Hematopoietic multipotent progenitor cell treated with erythropoietin and hydrocortisone succinate and interleukin-3 and kit ligand, for 8 days (in vitro differentiated cells): ENCODE measurements around the gene UHRF1.
"Not testable (repeated sequence)": the region's sequence is repeated elsewhere in the genome, so short reads cannot be mapped to it uniquely, and the experiment has no call there.

Experiments
- DNase-seq: peaks from one replicate; pipeline ENCODE4 v3.0.0-alpha.2; 2015

Gene UHRF1

GRCh38 chr19:4909156-4909896 is at the start of gene UHRF1:
Gene UHRF1 (plus strand): TSS chr19:4909501. CDS start chr19:4910886, 1,385 bp downstream.
- peak; percentile 74 for DNase-seq

DNA sequence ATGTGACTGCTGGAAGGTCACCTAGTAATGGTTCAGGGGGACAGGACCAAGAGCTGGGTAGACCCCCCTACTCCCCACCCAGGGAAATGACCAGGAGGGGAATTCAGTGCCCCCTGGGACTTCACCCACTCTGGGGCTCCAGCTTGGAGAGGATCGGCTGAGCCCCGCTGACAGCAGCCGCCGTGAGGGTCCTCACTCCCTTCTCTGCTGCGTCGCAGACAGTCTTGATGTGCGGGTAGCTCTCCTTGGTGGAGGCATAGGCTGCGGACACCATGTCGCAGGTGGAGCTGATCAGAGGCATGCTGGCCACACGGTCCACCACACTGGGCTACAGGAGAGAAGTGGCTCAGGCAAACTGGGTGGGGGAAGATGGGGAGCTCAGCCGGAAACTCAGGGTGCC is 49.6 kb upstream of the UHRF1 start:
- no peak for DNase-seq

DNA sequence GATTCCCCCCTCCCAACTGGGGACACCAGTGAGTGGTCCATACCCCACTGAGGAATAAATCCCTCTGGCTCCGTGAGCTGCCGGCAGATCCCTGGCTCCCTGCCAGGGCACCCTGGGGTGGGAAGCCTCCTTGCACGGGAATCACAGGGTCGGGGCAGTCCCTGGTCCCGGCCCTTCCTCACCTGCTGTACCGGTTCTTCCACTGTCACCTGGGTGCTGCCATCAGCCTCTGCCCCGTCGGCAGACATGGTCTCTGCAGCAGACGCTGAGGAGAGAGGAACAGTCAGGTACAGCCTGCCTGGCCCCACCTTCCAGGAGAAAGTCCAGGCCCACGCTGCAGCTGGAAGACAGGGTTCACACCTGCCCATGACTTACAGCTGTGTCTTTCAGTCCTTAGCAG is 48.2 kb upstream of the UHRF1 start:
- no peak for DNase-seq

DNA sequence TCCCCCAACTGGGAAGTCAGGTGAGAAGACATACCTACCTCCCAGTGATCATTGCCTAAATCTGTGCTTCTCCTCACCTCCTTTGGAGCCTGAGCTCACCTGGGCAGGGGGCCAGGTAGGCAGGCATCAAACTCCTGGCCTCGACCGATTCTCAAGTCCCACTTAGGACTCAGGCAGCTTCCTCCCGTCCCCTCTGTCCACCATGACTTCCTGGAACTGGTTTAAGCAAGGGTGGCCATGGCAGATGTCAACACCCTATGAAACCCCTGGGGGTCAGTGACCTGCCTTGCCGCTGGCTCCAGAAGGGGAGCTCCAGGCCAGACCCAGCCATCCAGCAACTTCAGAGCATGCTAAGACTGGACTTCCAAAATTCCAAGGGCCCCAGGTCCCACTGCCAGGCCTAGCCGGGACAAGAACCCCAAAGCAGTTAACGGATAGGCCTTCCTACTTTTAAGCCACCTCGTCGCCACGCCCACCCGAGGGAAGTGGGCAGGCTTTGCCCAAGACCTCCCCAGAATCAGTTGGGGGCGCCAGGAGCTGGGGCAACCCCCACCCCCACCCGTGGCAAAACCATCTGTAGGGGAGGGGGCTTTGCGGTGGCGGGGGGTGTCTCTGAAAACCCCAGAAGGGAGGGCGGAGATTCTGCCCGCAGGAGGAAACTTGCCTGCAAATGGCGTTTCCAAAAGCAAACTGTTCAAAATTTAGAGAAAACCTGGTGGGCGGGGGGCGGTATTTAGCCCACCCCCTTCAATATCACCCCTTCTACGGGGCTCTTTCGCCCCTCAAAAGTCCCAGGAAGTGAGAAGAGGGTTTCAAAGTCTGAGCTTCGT is 42.5 kb upstream of the UHRF1 start:
- peak; percentile 62 for DNase-seq

DNA sequence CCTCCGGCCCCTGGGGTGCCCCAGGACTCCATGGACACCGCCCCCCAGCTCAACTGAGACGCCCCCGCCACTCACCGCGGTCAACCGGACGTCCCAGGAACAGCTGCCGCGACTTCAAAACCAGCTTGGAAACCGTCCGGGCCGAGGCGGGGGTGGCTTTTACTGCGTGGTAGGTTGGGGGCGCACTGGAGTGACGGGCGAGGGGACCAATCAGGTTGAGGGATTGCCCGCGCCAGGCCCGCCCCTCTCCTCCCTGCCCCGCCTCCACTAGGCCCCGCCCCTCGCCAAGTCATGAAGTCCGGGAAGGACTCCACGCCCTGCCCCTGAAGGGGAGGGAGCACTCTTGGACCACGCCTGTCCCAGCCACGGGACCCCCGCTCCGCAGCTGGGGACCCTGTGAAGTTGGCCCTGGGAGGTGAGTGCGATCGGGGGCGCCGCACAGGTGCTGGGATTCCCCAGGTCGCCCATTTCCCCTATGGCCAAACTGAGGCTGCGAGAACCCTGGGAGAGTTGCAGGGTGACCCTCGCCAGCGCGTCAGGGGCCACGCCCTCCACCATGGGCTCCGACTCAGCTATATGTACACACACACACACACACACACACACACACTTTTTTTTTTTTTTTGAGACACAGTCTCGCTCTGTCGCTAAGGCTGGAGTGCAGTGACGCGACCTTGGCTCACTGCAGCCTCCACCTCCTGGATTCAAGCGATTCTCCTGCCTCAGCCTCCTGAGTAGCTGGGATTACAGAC is 41.6 kb upstream of the UHRF1 start, which contains the start of gene PLIN3:
PLIN3 (minus strand) TSS at position 134 of the 752 bp plus-strand sequence. CDS start 6,273 bp downstream, outside the sequence.
- peak; percentile 90 for DNase-seq

- DNase-seq = no peak
These were observed 40.9 kb upstream of the UHRF1 start for GRCh38 chr19:4868286-4868834.

DNA sequence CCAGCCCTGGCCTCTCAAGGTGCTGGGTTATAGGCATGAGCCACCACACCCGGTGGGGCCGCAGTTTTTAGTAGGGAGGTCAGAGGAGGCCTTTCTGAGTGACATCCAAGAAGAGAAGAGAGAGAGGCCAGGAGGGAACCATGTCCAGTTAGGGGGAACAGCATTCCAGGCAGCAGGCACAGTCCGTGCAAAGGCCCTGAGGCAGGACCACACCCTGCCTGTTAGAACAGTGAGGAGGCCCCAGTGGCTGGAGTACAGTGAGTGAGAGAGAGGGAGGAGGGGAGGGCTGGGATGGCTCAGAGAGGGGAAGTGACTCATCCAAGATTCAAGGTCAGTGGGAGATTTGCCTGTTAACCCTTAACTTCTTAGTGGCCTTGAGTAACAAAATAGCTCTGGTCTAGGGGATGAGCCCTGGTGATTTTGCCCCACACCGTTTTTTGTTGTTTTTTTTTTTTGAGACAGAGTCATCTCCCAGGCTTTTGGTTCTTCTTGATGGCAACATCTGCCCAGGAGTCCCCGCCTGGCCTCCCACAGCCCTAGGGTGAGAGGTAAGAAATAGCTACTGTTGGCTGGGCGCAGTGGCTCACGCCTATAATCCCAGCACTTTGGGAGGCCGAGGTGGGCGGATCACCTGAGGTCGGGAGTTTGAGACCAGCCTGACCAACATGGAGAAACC is 39.1 kb upstream of the UHRF1 start:
- peak; percentile 84 for DNase-seq

DNA sequence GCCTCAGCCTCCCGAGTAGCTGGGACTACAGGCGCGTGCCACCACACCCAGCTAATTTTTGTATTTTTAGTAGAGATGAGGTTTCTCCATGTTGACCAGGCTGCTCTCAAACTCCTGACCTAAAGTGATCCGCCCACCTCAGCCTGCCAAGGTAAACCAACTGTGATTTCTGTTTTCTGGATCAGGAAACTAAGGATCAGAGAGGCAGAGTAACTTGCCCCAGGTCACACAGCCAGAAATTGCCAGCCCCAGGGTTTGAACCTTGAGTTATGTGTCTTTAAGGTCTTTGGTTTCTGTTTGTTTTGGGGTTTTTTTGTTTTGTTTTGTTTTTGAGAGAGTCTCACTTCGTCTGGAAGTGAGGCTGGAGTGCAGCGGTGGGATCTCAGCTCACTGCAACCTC is 37.6 kb upstream of the UHRF1 start:
- no peak for DNase-seq

DNA sequence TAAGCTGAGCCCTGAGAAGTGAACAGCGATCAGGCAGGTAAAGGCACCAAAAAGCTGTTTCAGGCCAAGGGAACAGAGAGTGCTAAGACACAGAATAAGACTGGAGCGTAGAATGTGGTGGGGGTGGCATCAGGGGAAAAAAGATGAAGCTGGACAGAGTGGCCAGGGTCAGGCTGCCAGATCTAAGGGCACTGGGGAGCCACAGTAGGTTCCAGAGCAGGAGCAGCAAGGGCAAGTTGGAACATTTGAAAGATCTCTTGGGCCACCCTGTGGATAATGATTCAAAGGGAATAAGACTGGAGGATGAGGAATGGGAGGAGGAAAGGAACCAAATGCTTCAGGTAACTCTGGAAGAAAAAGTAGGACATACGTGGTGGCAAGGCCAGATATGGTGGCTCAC is 35.4 kb upstream of the UHRF1 start:
- no peak for DNase-seq

DNA sequence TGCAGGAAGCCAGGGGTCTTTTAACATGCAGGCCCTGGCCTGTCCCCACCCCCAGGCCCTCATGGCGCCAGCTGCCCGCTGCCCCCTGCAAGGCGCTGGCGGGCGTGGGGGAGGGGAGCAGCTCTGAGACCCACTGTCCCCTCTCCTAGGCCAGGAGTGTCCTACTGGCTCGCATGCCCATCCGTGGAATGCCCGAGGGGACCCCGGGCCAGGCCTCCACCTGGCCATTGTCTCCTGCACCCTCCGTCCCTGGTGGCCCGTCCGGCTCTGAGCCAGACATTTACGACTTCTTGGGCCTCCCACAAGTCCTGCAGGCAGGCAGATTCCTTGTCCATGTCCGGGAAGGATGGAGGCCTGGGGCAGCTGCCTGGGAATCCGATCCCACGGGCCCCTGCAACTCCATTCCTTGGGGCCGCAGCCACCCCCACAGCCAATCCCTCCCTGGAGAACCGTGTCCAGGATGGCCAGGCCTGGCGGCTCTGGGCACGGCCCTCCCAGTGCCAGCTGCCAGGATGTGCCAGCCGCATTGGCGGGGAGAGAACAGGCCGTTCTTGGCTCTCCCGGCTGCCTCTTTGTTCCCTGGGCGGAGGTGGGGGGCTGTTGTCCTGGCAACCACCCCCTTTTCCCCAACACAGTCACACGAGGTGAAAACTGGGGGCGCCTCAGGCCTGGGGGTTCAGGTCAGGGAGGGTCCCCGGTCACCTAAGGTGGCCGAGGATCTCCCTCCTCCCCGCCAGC is 31.4 kb upstream of the UHRF1 start:
- no peak for DNase-seq

DNA sequence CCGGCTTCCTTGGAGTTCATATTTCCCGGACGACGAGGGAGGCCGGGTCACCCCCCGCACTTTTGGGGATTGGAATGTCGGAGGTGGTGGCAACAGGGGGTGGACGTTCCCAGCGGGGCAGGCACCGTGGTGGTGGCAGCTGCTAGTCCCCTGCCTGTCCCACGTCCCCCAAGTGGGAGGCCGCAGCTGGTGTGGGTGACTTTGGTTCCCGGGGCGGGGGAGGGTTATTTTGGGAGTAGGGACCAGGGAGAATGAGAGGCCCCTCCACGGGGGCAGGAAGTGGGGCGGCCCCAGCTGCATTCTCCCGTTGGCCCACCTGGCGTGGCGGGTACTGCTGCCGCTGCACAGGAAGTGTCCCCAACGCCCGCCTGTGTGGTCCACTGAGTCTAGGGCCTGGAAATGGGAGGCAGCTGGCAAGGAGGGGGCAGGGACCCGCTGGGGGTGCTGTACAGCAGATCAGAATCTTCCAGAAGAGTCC is 30.8 kb upstream of the UHRF1 start:
- no peak for DNase-seq

DNA sequence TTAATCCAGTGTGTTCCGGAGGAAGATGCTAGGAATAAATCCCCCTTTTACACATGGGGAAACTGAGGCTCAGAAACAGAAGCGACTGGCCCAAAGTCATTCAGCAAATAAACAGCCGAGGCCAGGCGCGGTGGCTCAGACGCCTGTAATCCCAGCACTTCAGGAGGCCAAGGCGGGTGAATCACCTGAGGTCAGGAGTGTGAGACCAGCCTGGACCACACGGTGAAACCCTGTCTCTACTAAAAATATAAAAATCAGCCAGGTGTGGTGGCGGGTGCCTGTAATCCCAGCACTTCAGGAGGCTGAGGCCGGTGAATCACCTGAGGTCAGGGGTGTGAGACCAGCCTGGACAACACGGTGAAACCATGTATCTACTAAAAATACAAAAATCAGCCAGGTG is 30.3 kb upstream of the UHRF1 start:
- DNase-seq = no peak

DNA sequence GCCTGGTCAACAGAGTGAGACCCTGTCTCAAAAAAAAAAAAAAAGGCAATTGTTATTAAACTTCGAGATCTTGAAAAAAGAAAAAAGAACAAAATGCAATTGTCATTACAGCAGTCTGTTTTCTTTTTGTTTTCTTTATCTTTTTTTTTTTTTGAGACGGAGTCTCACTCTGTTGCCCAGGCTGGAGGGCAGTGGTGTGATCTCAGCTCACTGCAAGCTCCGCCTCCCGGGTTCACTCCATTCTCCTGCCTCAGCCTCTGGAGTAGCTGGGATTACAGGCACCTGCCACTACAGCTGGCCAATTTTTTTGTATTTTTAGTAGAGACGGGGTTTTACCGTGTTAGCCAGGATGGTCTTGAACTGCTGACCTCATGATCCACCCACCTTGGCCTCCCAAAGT is 26.4 kb upstream of the UHRF1 start:
- not testable (repeated sequence) for DNase-seq

- DNase-seq = not testable (repeated sequence)
These were observed 24.3 kb upstream of the UHRF1 start for GRCh38 chr19:4884993-4885392.

GRCh38 chr19:4887803-4888202 is 21.5 kb upstream of the UHRF1 start:
- not testable (repeated sequence) for DNase-seq

- DNase-seq = no peak
These were observed 20.1 kb upstream of the UHRF1 start for GRCh38 chr19:4889034-4889815.

GRCh38 chr19:4891066-4891465 is 18.2 kb upstream of the UHRF1 start:
- no peak for DNase-seq

- not testable (repeated sequence) for DNase-seq
These were observed 16.3 kb upstream of the UHRF1 start for GRCh38 chr19:4892962-4893361.

- DNase-seq = no peak
These were observed 12.9 kb upstream of the UHRF1 start for GRCh38 chr19:4896372-4896771.

DNA sequence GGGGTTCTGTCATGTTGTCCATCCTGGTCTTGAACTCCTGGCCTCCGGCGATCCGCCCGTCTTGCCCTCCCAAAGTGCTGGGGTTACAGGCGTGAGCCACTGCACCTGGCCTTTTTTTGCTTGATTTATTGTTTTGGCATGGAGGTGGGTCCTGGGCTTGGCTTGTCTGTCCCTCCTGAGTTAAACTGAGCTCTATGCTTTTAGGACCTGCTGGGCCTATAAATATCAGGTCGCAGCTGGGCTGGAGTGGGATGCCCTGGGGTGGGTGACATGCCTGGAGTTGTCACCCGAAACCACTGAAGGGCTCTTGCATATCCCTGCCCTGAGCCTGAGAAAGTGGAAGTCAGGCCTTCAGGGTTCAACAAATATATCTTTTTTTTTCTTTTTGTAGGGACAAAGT is 12.2 kb upstream of the UHRF1 start:
- no peak for DNase-seq

GRCh38 chr19:4900879-4901278 is 8.4 kb upstream of the UHRF1 start:
- DNase-seq = not testable (repeated sequence)
